HepG2 (cell line): ENCODE data around the gene PNPLA2. TPM values are rescaled to one million over a fixed set of nuclear protein-coding genes. Genes with fewer than 3 reads are reported as not detected.

Experiments
- ATAC-seq: fragments of 200-7000 bp; cut with Tn5 transposase; 3 replicates; pipeline ENCODE4 v1.9.1; 2020; ENCODE audit warnings: mild to moderate bottlenecking, moderate library complexity
- BruUV-seq: library from RNA; stranded (reverse); fragments of 400-500 nt; replicated peaks from 2 replicates; lab custom pipeline; 2021; lab: Mats Ljungman, UMichigan
- CTCF ChIA-PET: fragments of 300-600 bp; formaldehyde crosslinking; extraction: SDS; loops from one replicate; lab custom pipeline; 2021; ENCODE audit warnings: low total read pairs, inconsistent platforms, low intra/inter-chr PET ratio; lab: Yijun Ruan, JAX
- POLR2A ChIA-PET: fragments of 350-600 bp; sonication (Branson Sonifier 250); formaldehyde crosslinking; loops from one replicate; lab custom pipeline; 2020; ENCODE audit warnings: antibody characterized with exemption, inconsistent platforms; lab: Yijun Ruan, JAX
- DNase-seq: peaks from one replicate; pipeline ENCODE4 v3.0.0-alpha.2; 2015; ENCODE audit warnings: low spot score
- FAIRE-seq: peaks from 3 replicates; lab custom pipeline; 2011; peaks lifted over from hg19 to GRCh38; lab: Jason Lieb, UNC
- H2AFZ ChIP-seq: one replicate; pipeline ENCODE4 v1.6.1; 2011; ENCODE audit warnings: low read length, inconsistent platforms
- H3K27ac ChIP-seq: fragments of 300-600 bp; 3 replicates; pipeline ENCODE4 v1.8.0; 2011; ENCODE audit warnings: mixed run types, mild to moderate bottlenecking, mixed read lengths, low read length, inconsistent platforms; ENCODE audit not compliant: insufficient read depth; ENCODE audit errors: extremely low read length
- H3K27me3 ChIP-seq, 2 experiments: fragments of 200-600 bp in 1 of 2; 2 replicates in 1 of 2; 3 replicates in 1 of 2; pipeline versions ENCODE4 v1.6.0 to v1.8.0; 2011; ENCODE audit warnings: low read length in 2 of 2, mild to moderate bottlenecking in 2 of 2, moderate library complexity in 2 of 2, inconsistent platforms in 1 of 2; ENCODE audit not compliant: insufficient read depth in 2 of 2, control insufficient read depth in 1 of 2
- H3K36me3 ChIP-seq, 2 experiments: fragments of 200-600 bp in 1 of 2; replicated peaks in 1 of 2; 2 replicates in 1 of 2; 3 replicates in 1 of 2; pipeline versions ENCODE4 v1.5.1 to v1.8.0; 2011; ENCODE audit warnings: low read length in 2 of 2, inconsistent platforms in 1 of 2; ENCODE audit not compliant: insufficient read depth in 2 of 2, control insufficient read depth in 1 of 2
- H3K4me1 ChIP-seq: 2 replicates; pipeline ENCODE4 v1.5.1; 2012; ENCODE audit warnings: low read length, inconsistent platforms; ENCODE audit not compliant: insufficient read depth
- H3K4me2 ChIP-seq: 2 replicates; pipeline ENCODE4 v1.6.0; 2011; ENCODE audit warnings: low read depth, low read length, inconsistent platforms
- H3K4me3 ChIP-seq, 3 experiments: fragments of 200-600 bp in 1 of 3; sonication (generic), shearing (Covaris generic) in 1 of 3; replicated peaks in 1 of 3; 2 replicates each; pipeline ENCODE4 v1.5.1; 2011 to 2016; ENCODE audit warnings: low read length in 3 of 3, inconsistent platforms in 2 of 3, low read depth in 2 of 3, mild to moderate bottlenecking in 2 of 3, control low read depth in 1 of 3, mixed read lengths in 1 of 3; ENCODE audit not compliant: insufficient read depth in 1 of 3
- H3K79me2 ChIP-seq: one replicate; pipeline ENCODE4 v1.6.1; 2011; ENCODE audit warnings: low read length, inconsistent platforms; ENCODE audit not compliant: insufficient read depth
- H3K9ac ChIP-seq: 2 replicates; pipeline ENCODE4 v1.6.0; 2011; ENCODE audit warnings: mild to moderate bottlenecking, low read depth, low read length, inconsistent platforms; ENCODE audit not compliant: insufficient read depth
- H3K9me3 ChIP-seq: 2 replicates; pipeline ENCODE4 v1.5.1; 2012; ENCODE audit warnings: mild to moderate bottlenecking, low read length
- H4K20me1 ChIP-seq: 2 replicates; pipeline ENCODE4 v1.6.0; 2011; ENCODE audit warnings: inconsistent platforms, mild to moderate bottlenecking, low read length, moderate library complexity; ENCODE audit not compliant: insufficient read depth
- ARNTL ChIP-seq: sonication (generic); formaldehyde crosslinking; IDR thresholded peaks from 2 replicates; pipeline ENCODE4 v1.4.0; 2020; ENCODE audit warnings: mild to moderate bottlenecking, missing genetic modification reagents
- GATAD2A ChIP-seq: IDR thresholded peaks from 2 replicates; pipeline ENCODE4 v1.6.1; 2016
- HNRNPL ChIP-seq: fragments of 200-400 bp; formaldehyde crosslinking; IDR thresholded peaks from 2 replicates; pipeline ENCODE4 v1.6.1; 2017; ENCODE audit warnings: mild to moderate bottlenecking, low read depth, low read length
- HOXA9 ChIP-seq: sonication (generic); formaldehyde crosslinking; IDR thresholded peaks from 2 replicates; pipeline ENCODE4 v1.8.1; 2022; ENCODE audit warnings: missing genetic modification reagents, mild to moderate bottlenecking, moderate library complexity, borderline replicate concordance
- KDM2A ChIP-seq: sonication (generic); formaldehyde crosslinking; IDR thresholded peaks from 2 replicates; pipeline ENCODE4 v1.4.0; 2020; ENCODE audit warnings: low read depth, missing genetic modification reagents, borderline replicate concordance
- MAFF ChIP-seq: IDR thresholded peaks from 2 replicates; pipeline ENCODE4 v1.6.1; 2011; ENCODE audit warnings: low read depth, low read length, improper control_type of control experiment
- MIER3 ChIP-seq: IDR thresholded peaks from 2 replicates; pipeline ENCODE4 v1.6.1; 2016; ENCODE audit warnings: missing compliant biosample characterization, borderline replicate concordance
- NFYC ChIP-seq: IDR thresholded peaks from 2 replicates; pipeline ENCODE4 v1.6.1; 2016; ENCODE audit warnings: missing genetic modification reagents, missing compliant biosample characterization
- RFXANK ChIP-seq: IDR thresholded peaks from 2 replicates; pipeline ENCODE4 v1.6.1; 2016
- THYN1 ChIP-seq: sonication (generic); formaldehyde crosslinking; IDR thresholded peaks from 2 replicates; pipeline ENCODE4 v1.8.1; 2023; ENCODE audit warnings: low read depth, mild to moderate bottlenecking, moderate library complexity, missing genetic modification reagents, borderline replicate concordance
- ZBTB49 ChIP-seq: sonication (generic); formaldehyde crosslinking; IDR thresholded peaks from 2 replicates; pipeline ENCODE4 v1.4.0; 2020; ENCODE audit warnings: missing genetic modification reagents, borderline replicate concordance
- ZMAT5 ChIP-seq: sonication (generic); formaldehyde crosslinking; IDR thresholded peaks from 2 replicates; pipeline ENCODE4 v1.5.0; 2020; ENCODE audit warnings: mild to moderate bottlenecking, low read depth, missing genetic modification reagents, borderline replicate concordance
- ZNF205 ChIP-seq: IDR thresholded peaks from 2 replicates; pipeline ENCODE4 v1.6.1; 2018; ENCODE audit warnings: missing biosample characterization, missing genetic modification reagents
- ZNF354B ChIP-seq: sonication (generic); formaldehyde crosslinking; IDR thresholded peaks from 2 replicates; pipeline ENCODE4 v1.8.0; 2022; ENCODE audit warnings: mild to moderate bottlenecking, missing genetic modification reagents
- ZNF550 ChIP-seq: sonication (generic); formaldehyde crosslinking; IDR thresholded peaks from 2 replicates; pipeline ENCODE4 v1.4.0; 2020; ENCODE audit warnings: mild to moderate bottlenecking, missing genetic modification reagents, borderline replicate concordance
- ZNF687 ChIP-seq: sonication (generic); formaldehyde crosslinking; IDR thresholded peaks from 2 replicates; pipeline ENCODE4 v1.5.1; 2020; ENCODE audit warnings: mild to moderate bottlenecking, missing genetic modification reagents, moderate library complexity
- WGBS: methylation state at CpG from one replicate; pipeline ENCODE4 v1.1.6; 2017; ENCODE audit warnings: low lambda C conversion rate; 5-methylcytosine and 5-hydroxymethylcytosine counted together
- in situ Hi-C: cut with HindIII; loops from 2 replicates; pipeline ENCODE4 v1.10.0; 2017; ENCODE audit warnings: low pct_unique_long_range_greater_than_20kb; ENCODE audit not compliant: extremely low pct_ligation_motif_present
- intact Hi-C: fragments of 100-400 bp; cut with micrococcal nuclease; formaldehyde crosslinking; loops from one replicate; pipeline ENCODE4 v1.10.0; 2022; ENCODE audit not compliant: unreplicated experiment
- polyA plus RNA-seq, 8 experiments: library from polyadenylated mRNA; depleted of rRNA in 3 of 8; stranded (reverse) in 7 of 8; unstranded in 1 of 8; fragments of >200 nt; fragmentation: Illumina TruSeq in 4 of 8; extraction: Trizol in 4 of 8; gene quantifications; 2 replicates each; pipeline versions ENCODE4 v1.2.1 to v1.2.3, GENCODE V29; 2011 to 2016; ENCODE audit warnings: low read depth in 4 of 8, missing spikeins in 1 of 8, mixed read lengths in 1 of 8; ENCODE audit not compliant: insufficient read depth in 1 of 8
- total RNA-seq, 5 experiments: library from RNA; depleted of rRNA; stranded (reverse); fragments of >200 nt; fragmentation: Illumina TruSeq; extraction: Trizol; gene quantifications; 2 replicates each; pipeline ENCODE4 v1.2.3, GENCODE V29; 2016; ENCODE audit warnings: low read depth in 1 of 5

Gene PNPLA2
- total and polyA plus RNA-seq, 2 of the 13 experiments (the other 11 are each of a cell fraction or from before 2014, with no cell fraction given) = 10.5 to 43.2 TPM

- Histone ChIP-seq H3K36me3 (peaks cover 7 to 25% of the 10 kb centered on the region in 2 experiments), H3K9me3 (no peaks in the 10 kb centered on the region), H3K27ac (peak overlapping the region; percentile 43), H3K4me3 (peak overlapping the region in 1 of 3 experiments; percentile 81; a peak in 1 of 6 replicates), H3K4me2 (peak overlapping the region; percentile 81), H2AFZ (no peak overlapping the region), H3K27me3 (no peaks in the 10 kb centered on the region), H3K4me1 (peaks cover 75% of the 10 kb centered on the region), H3K9ac (peak overlapping the region; percentile 85), H4K20me1 (peaks cover 9% of the 10 kb centered on the region; the same call in 1 of the 2 replicates), H3K79me2 (peaks cover 13% of the 10 kb centered on the region)
- DNase-seq (no peak), FAIRE-seq (no peak), ATAC-seq (no peak)
- in situ Hi-C loops (no loop called here), intact Hi-C loops (no loop called here)
- CTCF ChIA-PET = no interaction called here
- POLR2A ChIA-PET = interaction anchor here (1.6 to 16.1 kb wide), 3 partner anchors 7 to 25 kb away, joined by 6 to 264 read pairs (median 141); partner anchors contain the start of genes PNPLA2, POLR2L, RPLP2 and TSPAN4
- TSS peak; percentile 57 for BruUV-seq
- WGBS = 77% methylated on average over 9 of the region's 31 CpGs
- TF ChIP-seq ZNF550 (CRISPR knock-in tag) (no peak), THYN1 (no peak), MIER3 (CRISPR knock-in tag) (no peak), GATAD2A (CRISPR knock-in tag) (no peak), RFXANK (CRISPR knock-in tag) (no peak), MAFF (no peak), ARNTL (no peak), HOXA9 (CRISPR knock-in tag) (no peak), ZBTB49 (CRISPR knock-in tag) (no peak), HNRNPL (peak; percentile 90; the same call in 1 of the 2 replicates), KDM2A (CRISPR knock-in tag) (peak; percentile 34; the same call in 1 of the 2 replicates), ZNF687 (CRISPR knock-in tag) (peak; percentile 47), ZNF354B (CRISPR knock-in tag) (no peak), ZNF205 (CRISPR knock-in tag) (no peak), ZMAT5 (CRISPR knock-in tag) (no peak), NFYC (CRISPR knock-in tag) (no peak)
These were observed 15.9 kb downstream of the PNPLA2 start for GRCh38 chr11:834371-835316.
